Brain pericyte (primary cell): Measurements from ENCODE around the gene ANGPTL1.
A peak's percentile ranks its signal among the peaks of the same experiment; 100 is the strongest.
"Not testable (repeated sequence)": the region's sequence is repeated elsewhere in the genome, so short reads cannot be mapped to it uniquely, and the experiment has no call there.

Source experiments
- DNase-seq: peaks from one replicate; pipeline ENCODE4 v3.0.0-alpha.2; 2012; ENCODE audit warnings: low read depth, low spot score

The ANGPTL1 gene

DNA sequence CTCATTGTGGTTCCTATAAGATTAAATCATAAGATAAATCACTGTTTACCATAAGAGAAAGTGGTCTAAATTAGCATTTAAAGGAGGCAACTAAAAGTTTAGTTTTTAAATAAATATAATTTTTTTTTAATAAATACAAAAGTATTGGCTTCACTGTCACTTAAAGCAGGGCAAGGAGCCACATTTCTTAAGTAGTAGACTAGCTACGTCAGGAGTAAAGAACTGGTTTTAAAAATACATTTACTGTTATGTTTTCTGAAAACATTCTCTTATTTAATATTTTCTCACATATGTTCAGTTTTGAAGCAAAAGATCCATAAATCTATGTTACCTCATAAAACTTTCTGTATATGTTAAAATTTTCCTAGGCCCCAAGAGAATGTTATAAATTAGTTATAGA lies 2.2 kb downstream of the ANGPTL1 start:
- no peak for DNase-seq

- no peak for DNase-seq
Observed at GRCh38 chr1:178867670-178868069, 3.2 kb downstream of the ANGPTL1 start.

DNA sequence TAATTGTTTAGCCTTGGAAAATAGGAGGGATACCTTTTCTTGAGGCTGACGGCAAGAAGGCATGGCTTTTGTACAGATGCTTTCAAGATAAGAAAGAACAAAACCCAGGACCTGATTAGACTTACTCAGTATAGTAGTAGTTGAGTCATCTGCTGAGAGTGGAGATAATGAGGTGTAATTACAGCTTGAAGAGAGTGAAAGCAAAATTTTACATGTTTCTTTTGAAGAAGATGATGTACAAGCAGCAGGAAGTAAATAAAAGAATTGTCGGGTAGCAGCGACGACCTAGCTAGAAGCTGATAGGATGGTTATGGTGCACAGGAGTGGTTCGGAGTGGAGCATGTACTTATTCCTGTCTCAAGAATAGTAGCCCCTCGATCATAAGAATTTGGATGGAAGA lies 6.6 kb downstream of the ANGPTL1 start:
- no peak for DNase-seq

DNA sequence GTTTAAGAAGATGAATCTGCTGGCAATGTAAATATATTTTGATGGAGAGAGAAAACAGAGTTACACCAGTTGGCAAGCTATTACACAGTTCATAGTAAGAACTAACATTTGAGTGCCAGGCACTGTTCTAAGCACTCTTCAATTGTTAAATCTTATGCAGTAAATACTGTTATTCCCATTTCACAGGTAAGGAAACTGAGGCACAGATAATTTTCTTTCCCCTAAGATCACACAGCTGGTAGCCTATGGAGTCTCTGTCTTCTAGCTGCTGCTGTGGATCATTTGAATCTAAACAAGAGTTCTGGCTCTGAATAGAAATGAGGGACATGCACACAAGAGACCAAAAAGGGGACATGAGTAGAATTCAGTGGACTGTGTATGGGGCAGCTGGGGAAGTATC lies 8.0 kb downstream of the ANGPTL1 start:
- DNase-seq, result no peak

GRCh38 chr1:178862416-178862815 lies 8.5 kb downstream of the ANGPTL1 start:
- DNase-seq, result no peak

DNA sequence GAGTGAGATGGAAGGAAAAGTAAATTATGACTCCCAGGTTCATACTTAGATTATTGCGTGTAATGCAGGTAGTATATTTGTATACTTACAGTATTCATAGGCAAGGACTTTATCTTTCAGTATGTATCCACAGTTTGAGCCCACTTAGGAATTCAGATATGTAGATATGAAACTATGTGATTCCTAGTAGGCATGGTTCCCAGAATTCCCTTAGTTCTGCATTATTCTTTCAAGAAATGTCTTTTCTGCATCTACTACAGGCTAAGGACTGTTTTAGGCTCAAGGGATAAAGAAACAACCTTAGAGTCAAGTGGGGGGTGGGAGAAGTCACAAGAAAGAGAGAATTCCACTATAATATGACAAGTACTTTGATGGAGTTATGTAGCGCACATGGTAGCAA lies 13.8 kb downstream of the ANGPTL1 start:
- DNase-seq, result no peak

- DNase-seq, result no peak
Observed at GRCh38 chr1:178849918-178850317, 21.0 kb downstream of the ANGPTL1 start.

- DNase-seq, result not testable (repeated sequence)
Observed at GRCh38 chr1:178847919-178848318, 23.0 kb downstream of the ANGPTL1 start.

DNA sequence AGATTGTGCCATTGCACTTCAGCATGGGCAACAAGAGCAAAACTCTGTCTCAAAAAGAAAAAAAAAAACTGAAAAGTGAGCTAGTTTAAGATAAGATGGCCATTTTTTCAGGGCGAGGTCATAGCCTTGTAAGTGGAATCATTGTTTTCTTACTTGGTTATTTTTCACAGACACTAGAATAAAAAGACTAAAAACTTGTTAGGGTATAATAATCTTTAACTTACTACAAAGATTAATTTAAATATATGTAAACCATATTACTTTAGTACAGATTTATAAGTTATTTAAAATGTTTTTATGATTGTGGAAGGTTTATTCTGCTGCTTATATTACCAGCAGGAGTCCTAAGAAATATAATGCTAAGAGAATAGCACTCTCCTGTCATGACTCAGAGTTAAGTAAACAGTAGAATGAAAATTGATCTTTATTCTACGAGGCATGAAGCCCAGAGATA lies 23.5 kb downstream of the ANGPTL1 start:
- peak; percentile 22 for DNase-seq

DNA sequence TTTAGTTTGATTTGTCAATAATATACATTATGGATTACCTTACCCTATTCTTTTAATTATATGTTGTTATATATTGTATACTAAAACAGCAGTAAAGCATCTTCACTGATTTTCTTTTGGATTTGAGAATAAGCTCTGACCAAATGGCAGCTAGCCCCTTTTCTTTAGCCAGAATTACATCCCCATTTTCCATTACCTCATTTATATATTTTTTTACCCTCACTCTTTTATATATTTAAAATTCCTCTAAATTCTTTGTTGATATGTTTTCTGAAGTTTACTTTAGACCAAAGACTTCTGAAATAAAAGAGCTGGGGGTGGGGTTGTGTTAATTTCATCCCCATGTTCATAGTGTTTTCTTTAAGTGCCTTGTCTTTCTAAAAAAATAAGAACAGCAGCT lies 24.6 kb downstream of the ANGPTL1 start:
- no peak for DNase-seq

DNA sequence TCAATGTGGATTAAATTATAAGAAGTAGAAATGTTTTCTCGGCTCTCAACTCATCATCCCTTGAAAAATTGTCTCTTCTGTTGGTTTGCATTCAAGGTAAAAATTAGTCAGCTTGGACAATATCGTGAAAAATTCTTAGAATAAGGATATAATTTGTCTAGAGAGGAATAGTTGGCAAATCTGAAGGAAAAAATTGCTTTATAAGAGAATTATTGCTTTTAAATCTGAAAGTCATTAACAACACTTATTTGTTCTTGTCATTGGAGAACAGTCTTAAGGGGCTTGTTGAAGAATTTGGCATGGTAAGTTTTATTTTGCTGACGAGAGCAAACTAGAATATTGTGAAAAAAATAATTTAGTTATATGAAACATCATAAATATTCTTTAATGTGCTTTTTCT lies 26.4 kb downstream of the ANGPTL1 start:
- DNase-seq, result no peak

DNA sequence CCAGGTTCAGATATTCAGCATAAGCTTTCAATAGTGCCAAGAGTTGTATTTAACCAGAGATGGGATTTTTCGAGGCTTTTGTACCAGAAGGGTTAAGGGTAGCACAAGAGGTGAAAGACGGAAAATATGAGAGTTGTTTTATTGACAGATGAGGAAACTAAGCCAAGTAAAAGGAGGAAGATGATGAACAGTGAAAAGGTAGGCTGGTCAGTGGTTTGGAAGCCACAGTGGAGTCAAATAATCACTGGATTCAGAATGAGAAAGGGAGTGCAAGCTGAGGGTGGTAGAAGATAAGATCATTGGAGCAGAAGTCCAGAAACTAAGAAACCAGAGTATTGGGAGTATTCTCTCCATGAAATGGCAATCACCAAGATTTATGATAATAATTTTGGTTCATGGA lies 45.7 kb downstream of the ANGPTL1 start:
- DNase-seq, result no peak

DNA sequence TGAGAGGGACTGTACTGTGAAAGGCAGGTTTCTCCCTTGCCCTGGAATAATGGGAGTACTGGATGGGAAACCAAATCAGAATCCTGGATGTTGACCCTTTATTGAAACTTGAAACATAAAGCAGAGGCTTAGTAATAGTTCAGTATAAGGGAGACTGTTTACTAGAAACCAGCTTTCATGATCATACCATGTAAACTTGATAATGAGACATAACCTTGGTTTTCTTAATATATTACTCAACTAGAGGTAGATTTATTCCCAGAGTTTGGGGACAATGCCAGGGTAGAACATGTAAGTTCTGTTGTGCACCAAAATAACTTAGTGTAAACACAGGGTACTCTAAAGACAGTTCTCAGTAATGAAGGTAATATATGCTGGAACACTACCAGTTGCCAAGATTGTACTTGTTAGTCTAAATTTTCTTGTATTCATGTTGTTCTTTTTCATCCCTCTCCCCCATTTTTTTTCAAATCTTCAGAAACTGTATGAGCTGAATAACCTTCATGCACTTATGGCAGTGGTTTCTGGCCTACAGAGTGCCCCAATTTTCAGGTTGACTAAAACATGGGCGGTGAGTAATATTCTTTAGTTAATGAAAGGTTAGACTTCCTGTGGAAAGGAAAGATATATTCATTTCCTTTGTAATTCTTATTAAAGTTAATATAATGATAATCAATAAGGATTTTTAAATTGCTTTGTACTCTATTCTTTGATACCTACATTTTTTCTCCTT lies 49.6 kb downstream of the ANGPTL1 start:
- no peak for DNase-seq

GRCh38 chr1:178819123-178819522 lies 51.8 kb downstream of the ANGPTL1 start:
- no peak for DNase-seq

DNA sequence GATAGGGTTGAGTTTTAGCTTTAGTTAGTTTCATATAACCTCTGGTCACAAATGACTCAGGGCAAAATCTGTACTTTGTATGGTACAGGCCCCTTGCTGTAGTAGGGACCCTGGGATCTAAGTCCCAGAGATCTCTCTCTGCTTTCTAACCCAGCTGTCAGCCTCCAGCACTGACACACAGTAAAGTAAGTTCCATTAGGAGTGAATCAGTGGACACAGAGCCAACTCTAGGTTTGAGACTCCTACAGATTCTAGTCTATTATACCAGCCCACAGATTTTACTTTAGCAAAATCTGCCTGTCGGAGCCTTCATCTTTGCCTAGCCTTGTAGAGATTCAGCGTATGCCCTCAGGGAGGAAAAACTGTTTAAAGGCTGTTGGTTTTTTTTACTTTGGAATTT lies 52.5 kb downstream of the ANGPTL1 start:
- no peak for DNase-seq

- DNase-seq, result no peak
Observed at GRCh38 chr1:178810585-178810984, 60.3 kb downstream of the ANGPTL1 start.

GRCh38 chr1:178808529-178808928 lies 62.3 kb downstream of the ANGPTL1 start:
- no peak for DNase-seq

DNA sequence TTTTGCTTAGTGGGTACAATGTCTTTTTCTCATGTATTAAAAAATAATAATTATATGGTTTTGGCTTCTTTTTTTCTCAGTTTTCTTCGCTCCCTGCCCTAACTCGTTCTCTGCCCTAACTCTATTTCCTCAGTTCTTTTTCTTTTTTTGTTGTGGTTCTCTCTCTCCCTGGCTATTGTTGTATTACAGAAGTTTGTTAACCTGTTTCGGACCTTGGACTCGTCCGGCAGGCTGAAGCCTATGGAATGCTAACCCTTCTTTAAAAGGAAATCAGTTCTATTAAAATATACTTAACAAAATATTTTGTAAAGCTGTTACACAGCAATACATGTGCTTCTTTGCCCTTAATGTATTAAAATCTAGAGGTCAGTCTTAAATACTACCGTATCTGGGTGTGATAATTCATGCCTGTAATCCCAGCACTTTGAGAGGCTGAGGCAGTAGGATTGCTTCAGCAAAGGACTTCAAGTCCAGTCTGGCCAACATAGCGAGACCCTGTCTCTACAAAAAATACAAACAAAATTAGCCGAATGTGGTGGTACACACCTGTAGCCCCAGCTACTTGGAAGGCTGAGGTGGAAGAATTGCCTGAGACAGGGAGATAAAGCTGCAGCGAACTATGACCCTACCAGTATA lies 64.1 kb downstream of the ANGPTL1 start:
- no peak for DNase-seq

GRCh38 chr1:178802873-178803272 lies 68.0 kb downstream of the ANGPTL1 start:
- DNase-seq, result no peak
